A673 (cell line): ENCODE measurements around the gene RTN4. TPM values are rescaled to one million over a fixed set of nuclear protein-coding genes. Genes with fewer than 3 reads are reported as not detected.

Experiments used
- BruUV-seq: library from RNA; stranded (reverse); fragments of 400-500 nt; replicated peaks from 2 replicates; lab custom pipeline; 2021; lab: Mats Ljungman, UMichigan
- CTCF ChIA-PET: fragments of 300-600 bp; sonication (Branson Sonifier 250); formaldehyde crosslinking; loops from one replicate; lab custom pipeline; 2022; ENCODE audit warnings: antibody characterized with exemption; lab: Charles Lee
- POLR2A ChIA-PET: fragments of 300-600 bp; sonication (Branson Sonifier 250); formaldehyde crosslinking; loops from one replicate; lab custom pipeline; 2022; ENCODE audit warnings: antibody characterized with exemption; ENCODE audit not compliant: low non-redundant PET; lab: Charles Lee
- DNase-seq: peaks from one replicate; pipeline ENCODE4 v3.0.0-alpha.2; 2015; ENCODE audit warnings: low spot score
- H3K27ac ChIP-seq: fragments of 200-600 bp; sonication (generic); 2 replicates; pipeline ENCODE4 v1.5.1; 2016; ENCODE audit warnings: mixed run types, low read depth, mild to moderate bottlenecking, mixed read lengths, antibody characterized with exemption, low read length; ENCODE audit not compliant: poor library complexity, severe bottlenecking
- H3K27me3 ChIP-seq: fragments of 200-600 bp; sonication (generic); replicated peaks from 2 replicates; pipeline ENCODE4 v1.6.1; 2017; ENCODE audit warnings: mixed run types, low read depth, mild to moderate bottlenecking, mixed read lengths, antibody characterized with exemption, low read length; ENCODE audit not compliant: insufficient read depth, poor library complexity
- H3K36me3 ChIP-seq: fragments of 200-600 bp; sonication (generic); 2 replicates; pipeline ENCODE4 v1.6.1; 2016; ENCODE audit warnings: mixed run types, mild to moderate bottlenecking, mixed read lengths, antibody characterized with exemption, low read length; ENCODE audit not compliant: insufficient read depth, poor library complexity, severe bottlenecking
- H3K4me1 ChIP-seq: fragments of 200-600 bp; sonication (generic); 2 replicates; pipeline ENCODE4 v1.6.1; 2017; ENCODE audit warnings: mixed run types, mild to moderate bottlenecking, mixed read lengths, antibody characterized with exemption, low read length; ENCODE audit not compliant: insufficient read depth, poor library complexity, severe bottlenecking
- H3K4me3 ChIP-seq: fragments of 200-600 bp; sonication (generic); 2 replicates; pipeline ENCODE4 v1.5.1; 2016; ENCODE audit warnings: low read depth, mixed run types, mild to moderate bottlenecking, mixed read lengths, low read length; ENCODE audit not compliant: poor library complexity, severe bottlenecking
- H3K9me3 ChIP-seq: fragments of 200-600 bp; sonication (generic); 2 replicates; pipeline ENCODE4 v1.6.1; 2016; ENCODE audit warnings: mixed run types, low read depth, mild to moderate bottlenecking, mixed read lengths, antibody characterized with exemption, low read length; ENCODE audit not compliant: poor library complexity, severe bottlenecking
- CTCF ChIP-seq: fragments of 300-800, 200-600 bp; sonication (generic); conservative IDR thresholded peaks from 2 replicates; pipeline ENCODE4 v1.5.1; 2017; ENCODE audit warnings: low read depth, mild to moderate bottlenecking, antibody characterized with exemption, low read length, moderate library complexity, mixed read lengths
- EZH2 ChIP-seq: fragments of 200-600 bp; sonication (generic); IDR thresholded peaks from 2 replicates; pipeline ENCODE4 v1.6.1; 2017; ENCODE audit warnings: borderline replicate concordance, low read depth, mild to moderate bottlenecking, mixed read lengths, antibody characterized with exemption, low read length; ENCODE audit not compliant: poor library complexity, severe bottlenecking
- intact Hi-C: fragments of 100-400 bp; cut with micrococcal nuclease; formaldehyde crosslinking; loops from one replicate; pipeline ENCODE4 v1.10.0; 2022; ENCODE audit not compliant: unreplicated experiment
- total RNA-seq: library from RNA; stranded (reverse); gene quantifications from 2 replicates; pipeline ENCODE4 v1.2.3, GENCODE V29; 2021

The RTN4 gene
- total RNA-seq, 1 experiment from 2014 or later: 275 TPM

GRCh38 chr2:54944724-54945326 lies 105.4 kb downstream of the RTN4 start:
- no TSS peak for BruUV-seq
- CTCF ChIA-PET: no interaction called here

GRCh38 chr2:54942373-54942772 lies 107.9 kb downstream of the RTN4 start:
- DNase-seq: no peak
- TF ChIP-seq CTCF (no peak), EZH2 (no peak)
- H3K9me3 ChIP-seq: no peaks in the 10 kb centered on the region
- no peaks in the 10 kb centered on the region for H3K36me3 ChIP-seq
- no TSS peak for BruUV-seq
- no peaks in the 10 kb centered on the region for H3K4me1 ChIP-seq
- H3K27me3 ChIP-seq: no peaks in the 10 kb centered on the region
- ChIA-PET POLR2A (no interaction called here), CTCF (no interaction called here)
- no peak overlapping the region for H3K27ac ChIP-seq
- intact Hi-C loops: no loop called here
- no peak overlapping the region for H3K4me3 ChIP-seq

More at GRCh38 chr2:54944724-54945326, 105.4 kb downstream of the RTN4 start:
- POLR2A ChIA-PET: no interaction called here
- H3K4me3 ChIP-seq: no peak overlapping the region
- H3K4me1 ChIP-seq: no peaks in the 10 kb centered on the region
- no peaks in the 10 kb centered on the region for H3K36me3 ChIP-seq
- TF ChIP-seq EZH2 (no peak), CTCF (no peak)
- no peaks in the 10 kb centered on the region for H3K27me3 ChIP-seq
- intact Hi-C loops: no loop called here
- no peak for DNase-seq
- H3K27ac ChIP-seq: no peak overlapping the region
- no peaks in the 10 kb centered on the region for H3K9me3 ChIP-seq

- no peaks in the 10 kb centered on the region for H3K4me1 ChIP-seq
- no peak overlapping the region for H3K4me3 ChIP-seq
- ChIA-PET POLR2A (no interaction called here), CTCF (no interaction called here)
- no peaks in the 10 kb centered on the region for H3K27me3 ChIP-seq
- no peak overlapping the region for H3K27ac ChIP-seq
- TF ChIP-seq CTCF: no peak
- TF ChIP-seq EZH2: no peak
- intact Hi-C loops: no loop called here
- DNase-seq: no peak
- no peaks in the 10 kb centered on the region for H3K36me3 ChIP-seq
- H3K9me3 ChIP-seq: no peaks in the 10 kb centered on the region
- no TSS peak for BruUV-seq
These were observed 108.8 kb downstream of the RTN4 start for GRCh38 chr2:54941248-54941984.
